Kidney tubule cell (primary cell): Measurements from ENCODE around the gene APH1B.

Experiments used
- DNase-seq: peaks from one replicate; pipeline ENCODE4 v3.0.0-alpha.2; 2018; ENCODE audit warnings: low spot score

The APH1B gene

DNA sequence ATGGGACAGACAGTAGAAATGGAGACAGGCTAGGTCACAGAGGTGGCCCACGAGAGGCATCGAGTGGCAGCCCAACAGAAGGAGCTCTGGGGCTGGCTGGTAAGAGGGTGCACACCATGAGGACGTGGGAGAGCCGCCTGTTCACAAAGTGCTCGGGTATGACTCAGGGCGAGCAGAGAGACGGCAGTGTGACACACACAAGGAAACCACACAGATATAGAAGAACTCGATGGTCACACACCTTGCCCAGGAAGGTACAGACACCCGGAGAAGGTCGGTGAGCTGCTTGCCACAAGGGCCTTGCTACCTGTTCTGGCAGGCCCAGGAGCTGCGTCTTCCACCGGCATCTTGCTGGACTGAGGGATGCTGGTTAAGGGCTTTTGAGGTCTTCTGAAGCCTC lies 54.1 kb downstream of the APH1B start:
- DNase-seq: peak; percentile 79

GRCh38 chr15:63332367-63333124 lies 55.1 kb downstream of the APH1B start:
- peak; percentile 95 for DNase-seq

- no peak for DNase-seq
Observed at GRCh38 chr15:63334821-63335220, 57.4 kb downstream of the APH1B start.

- DNase-seq: no peak
Observed at GRCh38 chr15:63335543-63336240, 58.3 kb downstream of the APH1B start.

DNA sequence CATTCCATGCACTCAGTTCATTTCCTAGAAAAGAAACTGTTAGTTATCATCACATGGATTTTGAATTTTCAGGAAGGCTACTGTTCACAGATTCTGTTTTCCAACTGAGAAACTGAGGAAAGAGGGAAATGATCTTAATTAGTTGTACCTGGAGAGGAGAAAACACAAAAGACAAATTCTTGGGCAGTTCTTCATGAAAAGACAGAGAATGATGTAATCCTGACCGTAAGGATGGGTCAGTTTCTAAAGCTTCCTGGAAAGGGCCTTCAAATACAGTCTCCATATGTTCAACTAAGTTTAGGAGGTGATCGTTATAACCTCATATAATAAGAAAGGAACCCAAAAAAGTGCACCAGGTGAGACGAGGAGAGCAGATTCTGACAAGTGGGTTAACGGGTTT lies 59.6 kb downstream of the APH1B start:
- no peak for DNase-seq

GRCh38 chr15:63338170-63338569 lies 60.8 kb downstream of the APH1B start:
- peak; percentile 91 for DNase-seq

DNA sequence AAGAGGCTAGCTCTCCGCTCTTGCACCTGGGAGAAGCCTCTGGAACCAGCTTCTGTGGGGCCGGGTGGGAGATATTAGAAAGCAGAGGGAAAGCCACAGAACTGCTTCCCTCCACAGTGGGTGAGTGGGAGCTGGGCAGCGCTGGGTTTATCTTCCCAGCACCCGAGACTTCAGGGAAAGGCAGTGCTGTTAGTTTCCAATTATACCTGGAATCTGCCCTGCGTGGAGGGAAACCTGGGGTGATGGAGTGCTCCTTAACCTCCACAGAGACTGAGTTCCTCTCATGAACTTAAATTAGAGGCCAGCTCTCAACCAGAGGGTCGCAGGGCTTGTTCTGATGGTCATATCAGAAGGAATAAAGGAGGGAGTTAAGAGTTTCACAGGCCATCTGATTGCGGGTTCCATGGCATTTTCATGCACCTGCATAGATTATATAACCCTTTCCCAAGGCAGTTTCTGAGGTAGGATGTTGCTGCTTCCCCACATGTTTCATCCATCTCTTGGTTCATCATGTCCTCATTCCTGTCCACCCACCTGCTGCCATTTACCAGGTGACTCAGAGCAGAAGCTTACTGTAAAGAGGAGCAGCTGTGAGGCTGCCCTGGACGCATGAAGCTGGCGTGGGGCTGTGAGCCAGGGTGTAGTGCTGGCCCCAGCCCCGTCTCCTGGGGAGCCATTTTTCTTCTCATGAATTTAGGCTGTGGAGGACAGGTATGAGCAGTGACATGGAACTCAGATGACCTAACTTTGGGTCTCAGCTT lies 61.8 kb downstream of the APH1B start:
- peak; percentile 74 for DNase-seq

DNA sequence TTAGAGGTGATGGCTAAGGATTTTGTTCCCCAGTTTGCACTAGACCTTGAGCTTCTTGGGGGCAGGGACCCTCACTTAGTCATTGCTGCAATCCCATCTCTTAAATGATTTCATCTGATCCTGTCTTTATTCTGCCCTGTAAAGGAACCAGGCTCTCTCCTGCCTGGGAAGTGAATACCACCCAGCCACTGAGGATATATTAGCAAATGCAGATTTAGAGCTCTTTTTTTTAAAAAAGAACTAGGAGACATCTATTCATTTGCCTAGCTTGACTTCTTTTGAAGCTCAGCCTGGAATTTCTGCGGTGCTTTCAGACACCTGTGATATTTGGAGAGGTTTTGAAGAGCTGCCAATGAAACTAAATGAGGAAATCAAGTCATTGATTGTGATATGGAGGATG lies 62.4 kb downstream of the APH1B start:
- DNase-seq: no peak

DNA sequence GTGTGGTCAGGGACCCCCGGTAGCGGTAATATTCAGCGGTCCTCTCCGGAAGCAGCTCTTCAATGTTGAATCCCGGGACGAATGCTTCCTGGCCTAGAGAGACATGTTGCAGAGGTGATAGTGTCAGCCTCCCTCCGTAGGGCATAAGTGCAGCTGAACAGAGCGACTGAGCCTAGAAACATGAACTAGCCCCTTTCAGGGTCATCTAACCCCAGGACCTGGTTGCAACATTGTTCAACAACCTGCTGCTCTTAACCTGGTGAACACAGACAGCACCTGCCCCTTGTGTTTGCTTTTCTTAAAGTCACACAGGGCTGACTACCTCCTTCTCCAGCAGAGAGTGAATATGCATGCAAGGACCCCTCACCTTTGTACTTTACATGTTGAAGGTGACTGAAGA lies 62.9 kb downstream of the APH1B start:
- no peak for DNase-seq

- no peak for DNase-seq
Observed at GRCh38 chr15:63340878-63341277, 63.5 kb downstream of the APH1B start.

- DNase-seq: no peak
Observed at GRCh38 chr15:63341898-63342297, 64.5 kb downstream of the APH1B start.

DNA sequence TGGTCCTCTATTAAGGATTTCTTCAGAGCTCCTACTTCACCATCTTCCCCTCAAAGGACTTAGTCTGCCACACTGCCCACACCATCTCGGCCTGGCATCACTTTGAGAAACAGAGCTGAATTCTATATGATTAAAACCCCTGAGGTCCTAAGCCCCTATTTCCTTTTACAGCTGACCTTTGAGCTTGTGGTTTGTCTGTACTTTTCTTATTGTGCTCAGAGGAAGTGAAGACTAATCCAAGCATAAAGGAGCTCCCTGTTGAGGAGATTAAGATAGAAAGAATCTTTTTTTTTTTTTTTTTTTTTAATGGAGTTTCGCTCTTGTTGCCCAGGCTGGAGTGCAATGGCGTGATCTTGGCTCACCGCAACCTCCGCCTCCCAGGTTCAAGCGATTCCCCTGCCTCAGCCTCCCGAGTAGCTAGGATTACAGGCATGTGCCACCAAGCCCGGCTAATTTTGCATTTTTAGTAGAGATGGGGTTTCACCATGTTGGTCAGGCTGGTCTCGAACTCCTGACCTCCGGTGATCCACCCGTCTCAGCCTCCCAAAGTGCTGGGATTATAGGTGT lies 65.7 kb downstream of the APH1B start:
- peak; percentile 79 for DNase-seq

DNA sequence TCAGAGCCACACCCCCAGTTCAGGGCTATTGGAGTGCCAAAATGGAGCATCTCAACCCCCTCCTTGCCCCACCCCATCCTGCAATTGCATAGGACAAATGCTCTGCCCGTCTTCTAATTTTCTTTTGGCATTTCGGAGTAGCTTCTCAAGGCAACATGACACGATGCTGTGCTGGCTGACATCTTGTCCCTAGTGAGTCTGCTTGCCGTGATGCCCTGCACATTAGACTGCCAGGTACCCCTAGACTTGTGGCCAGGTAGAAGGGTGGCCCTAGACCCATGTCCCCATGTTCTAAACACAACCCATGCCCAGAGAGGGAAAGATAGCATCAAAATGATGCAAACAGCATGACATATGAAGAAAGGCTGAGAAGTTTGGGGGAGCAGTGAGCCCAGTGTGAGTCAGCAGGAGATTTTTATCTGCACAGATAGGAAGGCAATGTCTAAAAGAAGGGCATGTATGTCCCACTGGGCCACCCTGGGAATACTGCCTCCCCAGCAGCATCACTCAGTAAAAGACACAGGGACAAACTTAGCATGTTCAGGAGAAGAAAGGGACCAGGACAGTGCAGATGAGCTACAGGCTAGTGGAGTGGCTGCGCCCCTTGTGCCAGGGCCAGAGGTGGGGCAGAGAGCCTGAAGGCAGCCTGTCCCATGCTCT lies 67.5 kb downstream of the APH1B start:
- DNase-seq: no peak

DNA sequence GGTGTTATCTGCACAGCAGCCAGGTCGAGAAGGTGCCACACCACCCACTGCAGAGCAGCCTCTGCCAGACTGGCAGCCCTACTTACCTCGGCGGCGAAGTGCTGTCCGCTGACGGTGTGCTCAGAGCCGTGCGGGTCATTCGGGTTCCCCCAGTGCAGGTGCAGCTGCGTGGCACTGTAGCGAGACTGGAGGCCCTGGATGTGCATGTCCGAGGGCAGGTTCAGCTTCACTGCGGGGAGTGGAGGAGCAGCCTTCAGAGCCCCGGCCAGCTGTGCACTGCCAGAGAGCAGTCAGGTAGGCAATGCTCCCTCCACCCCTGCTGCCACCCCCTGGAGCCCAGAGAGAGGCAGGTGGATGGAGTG lies 68.0 kb downstream of the APH1B start:
- DNase-seq: no peak

- DNase-seq: peak; percentile 31
Observed at GRCh38 chr15:63347074-63347857, 69.9 kb downstream of the APH1B start.

- DNase-seq: peak; percentile 81
Observed at GRCh38 chr15:63348392-63348791, 71.0 kb downstream of the APH1B start.

DNA sequence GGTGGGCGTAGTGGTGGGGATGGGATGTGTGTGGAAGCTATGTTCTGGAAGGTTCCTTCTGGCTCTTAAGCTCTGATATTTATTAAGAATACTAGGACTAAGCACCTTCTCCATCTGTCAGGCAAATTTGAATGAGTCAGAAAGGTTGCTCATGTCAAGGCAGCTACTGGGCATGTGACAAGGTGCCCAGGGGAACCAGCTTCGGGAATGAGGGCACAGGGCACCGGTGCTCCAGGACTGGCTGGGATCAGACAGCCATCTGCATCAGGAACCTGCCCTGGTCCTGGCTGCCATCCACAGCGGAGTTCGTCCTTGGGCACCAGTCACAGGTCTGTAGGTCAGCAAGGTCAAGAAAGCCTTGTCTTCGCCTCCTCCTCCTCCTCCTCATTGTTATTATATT lies 71.8 kb downstream of the APH1B start:
- DNase-seq: peak; percentile 52

GRCh38 chr15:63349621-63350020 lies 72.2 kb downstream of the APH1B start:
- no peak for DNase-seq

GRCh38 chr15:63350178-63350621 lies 72.8 kb downstream of the APH1B start:
- DNase-seq: no peak

DNA sequence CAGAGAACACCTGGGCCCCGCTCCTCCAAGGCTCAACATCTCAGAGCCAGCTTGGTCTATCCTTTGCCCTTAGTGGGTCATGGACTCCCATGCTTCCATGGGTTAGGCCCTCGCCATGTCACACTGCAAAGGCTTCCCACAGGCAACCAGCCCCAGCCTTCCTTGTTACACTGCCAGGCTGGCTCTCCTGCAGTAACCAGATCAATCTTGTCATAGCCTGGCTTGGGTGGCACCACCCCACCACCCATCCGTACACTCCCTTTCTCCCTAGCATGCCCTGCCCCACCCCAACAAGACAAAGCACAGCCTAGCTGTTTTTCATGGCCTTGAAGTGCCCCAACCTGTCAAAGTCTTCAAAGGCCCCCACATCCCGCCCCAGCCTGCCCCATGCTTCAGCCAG lies 73.8 kb downstream of the APH1B start:
- no peak for DNase-seq

- no peak for DNase-seq
Observed at GRCh38 chr15:63352808-63353207, 75.4 kb downstream of the APH1B start.
